Neutrophil (primary cell): ENCODE data around the gene CKAP5.
A peak's percentile ranks its signal among the peaks of the same experiment; 100 is the strongest.

Experiments
- H3K27ac ChIP-seq: fragments of 200-600 bp; sonication (generic); 2 replicates; pipeline ENCODE4 v1.5.1; 2016; ENCODE audit warnings: mild to moderate bottlenecking, moderate library complexity
- H3K27me3 ChIP-seq: fragments of 200-600 bp; sonication (generic); 2 replicates; pipeline ENCODE4 v1.6.0; 2016; ENCODE audit warnings: mild to moderate bottlenecking
- H3K36me3 ChIP-seq: fragments of 200-600 bp; sonication (generic); 2 replicates; pipeline ENCODE4 v1.5.1; 2017
- H3K4me1 ChIP-seq, 2 experiments: fragments of 200-600 bp in 1 of 2; sonication (generic) in 1 of 2; 1 replicate in 1 of 2; 2 replicates in 1 of 2; pipeline versions ENCODE4 v1.5.1 to v1.6.1; 2013 to 2016; ENCODE audit warnings: low read depth in 1 of 2, low read length in 1 of 2, mild to moderate bottlenecking in 1 of 2, moderate library complexity in 1 of 2; ENCODE audit not compliant: control insufficient read depth in 1 of 2, insufficient read depth in 1 of 2
- H3K4me3 ChIP-seq, 2 experiments: fragments of 200-600 bp in 1 of 2; sonication (generic) in 1 of 2; 1 replicate in 1 of 2; 2 replicates in 1 of 2; pipeline ENCODE4 v1.5.1; 2013 to 2016; ENCODE audit warnings: low read depth in 1 of 2, low read length in 1 of 2, mild to moderate bottlenecking in 1 of 2, moderate library complexity in 1 of 2
- H3K9me3 ChIP-seq: fragments of 200-600 bp; sonication (generic); 2 replicates; pipeline ENCODE4 v1.5.1; 2016
- CTCF ChIP-seq: fragments of 200-600 bp; sonication (generic); IDR thresholded peaks from 2 replicates; pipeline ENCODE4 v1.5.1; 2016; ENCODE audit warnings: antibody characterized with exemption

Gene CKAP5

GRCh38 chr11:46834821-46835220, 11.3 kb downstream of the CKAP5 start:
- no peak for TF ChIP-seq CTCF
- Histone ChIP-seq H3K27me3 (no peaks in the 10 kb centered on the region), H3K4me3 (no peak overlapping the region)

GRCh38 chr11:46832511-46833214, 13.4 kb downstream of the CKAP5 start:
- H3K36me3 ChIP-seq: no peaks in the 10 kb centered on the region
- no peaks in the 10 kb centered on the region for H3K9me3 ChIP-seq
- no peak overlapping the region for H3K4me3 ChIP-seq
- H3K4me1 ChIP-seq: peaks cover 0 to 3% of the 10 kb centered on the region in 2 experiments
- no peaks in the 10 kb centered on the region for H3K27me3 ChIP-seq
- no peak overlapping the region for H3K27ac ChIP-seq
- no peak for TF ChIP-seq CTCF

More at GRCh38 chr11:46834821-46835220, 11.3 kb downstream of the CKAP5 start:
- H3K36me3 ChIP-seq: no peaks in the 10 kb centered on the region
- H3K27ac ChIP-seq: no peak overlapping the region
- no peaks in the 10 kb centered on the region for H3K9me3 ChIP-seq
- H3K4me1 ChIP-seq: peaks cover 0 to 3% of the 10 kb centered on the region in 2 experiments

GRCh38 chr11:46827995-46828394, 18.1 kb downstream of the CKAP5 start:
- no peaks in the 10 kb centered on the region for H3K27me3 ChIP-seq
- no peak overlapping the region for H3K27ac ChIP-seq
- no peak overlapping the region for H3K4me3 ChIP-seq
- H3K9me3 ChIP-seq: no peaks in the 10 kb centered on the region
- H3K4me1 ChIP-seq: peaks cover 11 to 13% of the 10 kb centered on the region in 2 experiments
- TF ChIP-seq CTCF: no peak
- H3K36me3 ChIP-seq: no peaks in the 10 kb centered on the region

- peak; percentile 28 for TF ChIP-seq CTCF
- no peaks in the 10 kb centered on the region for H3K36me3 ChIP-seq
- peaks cover 11 to 13% of the 10 kb centered on the region in 2 experiments for H3K4me1 ChIP-seq
- H3K9me3 ChIP-seq: no peaks in the 10 kb centered on the region
- no peaks in the 10 kb centered on the region for H3K27me3 ChIP-seq
- H3K27ac ChIP-seq: peak overlapping the region; percentile 70
- peak overlapping the region; percentile 79 to 83 for H3K4me3 ChIP-seq
Observed at GRCh38 chr11:46826310-46827044, 19.6 kb downstream of the CKAP5 start.

- Histone ChIP-seq H3K27ac (no peak overlapping the region), H3K36me3 (peaks cover 33% of the 10 kb centered on the region), H3K27me3 (no peaks in the 10 kb centered on the region), H3K4me3 (no peak overlapping the region), H3K9me3 (no peaks in the 10 kb centered on the region), H3K4me1 (no peaks in the 10 kb centered on the region)
- TF ChIP-seq CTCF: no peak
Observed at GRCh38 chr11:46808799-46809431, 37.2 kb downstream of the CKAP5 start.
